Mesothelial cell of epicardium (in vitro differentiated cells): ENCODE data around the gene UGT1A8. TPM values are rescaled to one million over a fixed set of nuclear protein-coding genes. Genes with fewer than 3 reads are reported as not detected.

Experiments used
- DNase-seq, 2 experiments: peaks; one replicate each; pipeline ENCODE4 v3.0.0; 2021; ENCODE audit warnings: low spot score in 2 of 2; ENCODE audit not compliant: unreplicated experiment in 2 of 2
- H3K27ac Mint-ChIP-seq: 2 replicates; pipeline ENCODE4 v1.8.0; 2021; ENCODE audit warnings: mixed read lengths
- H3K27me3 Mint-ChIP-seq: 2 replicates; pipeline ENCODE4 v1.8.0; 2021; ENCODE audit warnings: low read depth, mixed read lengths
- H3K36me3 Mint-ChIP-seq: 2 replicates; pipeline ENCODE4 v1.8.0; 2021; ENCODE audit warnings: mixed read lengths
- H3K4me1 Mint-ChIP-seq: 2 replicates; pipeline ENCODE4 v1.8.0; 2021; ENCODE audit warnings: mixed read lengths
- H3K4me3 Mint-ChIP-seq: 2 replicates; pipeline ENCODE4 v1.8.0; 2021; ENCODE audit warnings: mild to moderate bottlenecking, moderate library complexity, mixed read lengths
- H3K9me3 Mint-ChIP-seq: 2 replicates; pipeline ENCODE4 v1.8.0; 2021; ENCODE audit warnings: mixed read lengths
- CTCF ChIP-seq: fragments of 200-600 bp; sonication (generic); IDR thresholded peaks from one replicate; pipeline ENCODE4 v1.5.0; 2021; ENCODE audit warnings: antibody characterized with exemption; ENCODE audit not compliant: unreplicated experiment
- total RNA-seq: library from RNA; stranded (reverse); gene quantifications from 3 replicates; pipeline ENCODE4 v1.2.1, GENCODE V29; 2021

Gene UGT1A8
- total RNA-seq, 1 donor from 2014 or later: not detected

- peaks cover 15% of the 10 kb centered on the region for H3K9me3 Mint-ChIP-seq
- DNase-seq: no peak
- no peak overlapping the region for H3K4me3 Mint-ChIP-seq
- no peak for TF ChIP-seq CTCF
- H3K27ac Mint-ChIP-seq: no peak overlapping the region
- peaks cover 18% of the 10 kb centered on the region for H3K4me1 Mint-ChIP-seq
- H3K36me3 Mint-ChIP-seq: peaks cover 3% of the 10 kb centered on the region
- peaks cover 20% of the 10 kb centered on the region for H3K27me3 Mint-ChIP-seq
Measured at GRCh38 chr2:233815861-233816260, 198.4 kb downstream of the UGT1A8 start.

- Mint-ChIP-seq H3K4me1 (peaks cover 18% of the 10 kb centered on the region), H3K9me3 (peaks cover 15% of the 10 kb centered on the region), H3K27ac (peak overlapping the region; percentile 83), H3K36me3 (peaks cover 3% of the 10 kb centered on the region), H3K27me3 (peaks cover 16% of the 10 kb centered on the region), H3K4me3 (no peak overlapping the region)
- TF ChIP-seq CTCF: no peak
- DNase-seq: no peak
Measured at GRCh38 chr2:233816334-233816733, 198.9 kb downstream of the UGT1A8 start.

- peak overlapping the region; percentile 83 for H3K27ac Mint-ChIP-seq
- DNase-seq: no peak
Measured at GRCh38 chr2:233816771-233817170, 199.3 kb downstream of the UGT1A8 start.

GRCh38 chr2:233817361-233817911 lies 200.0 kb downstream of the UGT1A8 start:
- no peak overlapping the region for H3K4me3 Mint-ChIP-seq
- peak overlapping the region; percentile 57 for H3K27ac Mint-ChIP-seq
- H3K9me3 Mint-ChIP-seq: peaks cover 15% of the 10 kb centered on the region
- peaks cover 18% of the 10 kb centered on the region for H3K4me1 Mint-ChIP-seq
- no peak for TF ChIP-seq CTCF
- peak in 1 of 2 experiments; percentile 6 for DNase-seq
- peaks cover 9% of the 10 kb centered on the region for H3K27me3 Mint-ChIP-seq
- H3K36me3 Mint-ChIP-seq: peaks cover 3% of the 10 kb centered on the region

More at GRCh38 chr2:233816771-233817170, 199.3 kb downstream of the UGT1A8 start:
- Mint-ChIP-seq H3K36me3 (peaks cover 3% of the 10 kb centered on the region), H3K9me3 (peaks cover 15% of the 10 kb centered on the region), H3K27me3 (peaks cover 14% of the 10 kb centered on the region), H3K4me1 (peaks cover 18% of the 10 kb centered on the region), H3K4me3 (no peak overlapping the region)
- TF ChIP-seq CTCF: no peak

GRCh38 chr2:233817995-233818638 lies 200.7 kb downstream of the UGT1A8 start:
- no peak overlapping the region for H3K27ac Mint-ChIP-seq
- peaks cover 15% of the 10 kb centered on the region for H3K9me3 Mint-ChIP-seq
- no peak for TF ChIP-seq CTCF
- peaks cover 3% of the 10 kb centered on the region for H3K36me3 Mint-ChIP-seq
- H3K27me3 Mint-ChIP-seq: peaks cover 7% of the 10 kb centered on the region
- H3K4me3 Mint-ChIP-seq: no peak overlapping the region
- DNase-seq: peak in 1 of 2 experiments; percentile 24
- peaks cover 18% of the 10 kb centered on the region for H3K4me1 Mint-ChIP-seq
